Mesenchymal stem cell (in vitro differentiated cells and primary cell): Measurements from ENCODE around the gene MARK4.

Experiments
- DNase-seq: peaks from one replicate; pipeline ENCODE4 v3.0.0-alpha.2; 2013
- H2AFZ ChIP-seq: one replicate; pipeline ENCODE4 v1.6.1; 2013; ENCODE audit warnings: low read depth, mild to moderate bottlenecking, control low read depth, inconsistent platforms, low read length, moderate library complexity
- H2AK5ac ChIP-seq: 2 replicates; pipeline ENCODE4 v1.6.1; 2013; ENCODE audit warnings: low read length, moderate library complexity, mild to moderate bottlenecking, inconsistent platforms; ENCODE audit not compliant: severe bottlenecking
- H2BK120ac ChIP-seq: one replicate; pipeline ENCODE4 v1.6.1; 2013; ENCODE audit warnings: low read depth, mild to moderate bottlenecking, inconsistent platforms, low read length, moderate library complexity
- H2BK12ac ChIP-seq, 2 experiments: one replicate each; pipeline ENCODE4 v1.6.1; 2013; ENCODE audit warnings: inconsistent platforms in 2 of 2, low read length in 2 of 2, mild to moderate bottlenecking in 2 of 2, moderate library complexity in 2 of 2, control low read depth in 1 of 2
- H2BK15ac ChIP-seq: one replicate; pipeline ENCODE4 v1.6.1; 2013; ENCODE audit warnings: mild to moderate bottlenecking, low read depth, inconsistent platforms; ENCODE audit not compliant: poor library complexity, severe bottlenecking
- H2BK5ac ChIP-seq: 2 replicates; pipeline ENCODE4 v1.6.1; 2013; ENCODE audit warnings: low read depth, mild to moderate bottlenecking, low read length, control low read depth, inconsistent platforms; ENCODE audit not compliant: poor library complexity, severe bottlenecking
- H3K14ac ChIP-seq, 2 experiments: one replicate each; pipeline ENCODE4 v1.6.1; 2013; ENCODE audit warnings: inconsistent platforms in 2 of 2, low read length in 2 of 2, control low read depth in 1 of 2, mild to moderate bottlenecking in 1 of 2, moderate library complexity in 1 of 2
- H3K18ac ChIP-seq, 2 experiments: one replicate each; pipeline ENCODE4 v1.6.1; 2013; ENCODE audit warnings: inconsistent platforms in 2 of 2, low read length in 2 of 2, control low read depth in 1 of 2, low read depth in 1 of 2, mild to moderate bottlenecking in 1 of 2
- H3K23ac ChIP-seq, 2 experiments: one replicate each; pipeline ENCODE4 v1.6.1; 2013; ENCODE audit warnings: inconsistent platforms in 2 of 2, low read length in 2 of 2, mild to moderate bottlenecking in 2 of 2, moderate library complexity in 2 of 2, control low read depth in 1 of 2
- H3K27ac ChIP-seq: 2 replicates; pipeline ENCODE4 v1.5.1; 2013; ENCODE audit warnings: mild to moderate bottlenecking, moderate library complexity, low read length, control low read depth, inconsistent platforms; ENCODE audit not compliant: poor library complexity, severe bottlenecking
- H3K27me3 ChIP-seq, 2 experiments: 2 replicates each; pipeline versions ENCODE4 v1.6.1 to v1.7.0; 2013; ENCODE audit warnings: low read length in 2 of 2, mild to moderate bottlenecking in 2 of 2, moderate library complexity in 2 of 2, control low read depth in 1 of 2, inconsistent platforms in 1 of 2; ENCODE audit not compliant: control insufficient read depth in 1 of 2, insufficient read depth in 1 of 2
- H3K36me3 ChIP-seq, 2 experiments: 2 replicates each; pipeline versions ENCODE4 v1.6.1 to v1.7.0; 2013; ENCODE audit warnings: low read length in 2 of 2, control low read depth in 1 of 2, inconsistent platforms in 1 of 2, low read depth in 1 of 2, mild to moderate bottlenecking in 1 of 2; ENCODE audit not compliant: insufficient read depth in 2 of 2, control insufficient read depth in 1 of 2
- H3K4ac ChIP-seq, 2 experiments: one replicate each; pipeline ENCODE4 v1.6.1; 2013; ENCODE audit warnings: inconsistent platforms in 2 of 2, low read length in 2 of 2, mild to moderate bottlenecking in 2 of 2, moderate library complexity in 2 of 2, control low read depth in 1 of 2, low read depth in 1 of 2
- H3K4me1 ChIP-seq: 2 replicates; pipeline ENCODE4 v1.6.1; 2013; ENCODE audit warnings: low read depth, low read length, control low read depth; ENCODE audit not compliant: control insufficient read depth, insufficient read depth
- H3K4me2 ChIP-seq: 2 replicates; pipeline ENCODE4 v1.6.1; 2013; ENCODE audit warnings: low read length, mild to moderate bottlenecking, inconsistent platforms; ENCODE audit not compliant: poor library complexity, severe bottlenecking
- H3K4me3 ChIP-seq, 2 experiments: 2 replicates each; pipeline versions ENCODE4 v1.5.1 to v1.7.0; 2013; ENCODE audit warnings: low read length in 2 of 2, mild to moderate bottlenecking in 2 of 2, control low read depth in 1 of 2, low read depth in 1 of 2; ENCODE audit not compliant: insufficient read depth in 1 of 2
- H3K79me1 ChIP-seq: replicated peaks from 2 replicates; pipeline ENCODE4 v1.6.1; 2013; ENCODE audit warnings: mild to moderate bottlenecking, control low read depth, low read length, inconsistent platforms; ENCODE audit not compliant: poor library complexity, severe bottlenecking
- H3K9ac ChIP-seq: 2 replicates; pipeline ENCODE4 v1.7.0; 2013; ENCODE audit warnings: mild to moderate bottlenecking, low read length, moderate library complexity
- H3K9me3 ChIP-seq: 2 replicates; pipeline ENCODE4 v1.7.0; 2013; ENCODE audit warnings: mild to moderate bottlenecking, low read length; ENCODE audit not compliant: control insufficient read depth
- H4K8ac ChIP-seq: one replicate; pipeline ENCODE4 v1.6.1; 2013; ENCODE audit warnings: inconsistent platforms, mild to moderate bottlenecking, low read length, moderate library complexity
- H4K91ac ChIP-seq: one replicate; pipeline ENCODE4 v1.6.1; 2013; ENCODE audit warnings: mild to moderate bottlenecking, low read length, inconsistent platforms
- WGBS: methylation state at CpG from one replicate; pipeline ENCODE4 v1.1.7; 2013; ENCODE audit warnings: mixed read lengths; 5-methylcytosine and 5-hydroxymethylcytosine counted together

The MARK4 gene

GRCh38 chr19:45243144-45243732, 7.8 kb upstream of the MARK4 start:
- Histone ChIP-seq H3K4ac (no peak overlapping the region), H2BK5ac (no peak overlapping the region), H3K4me1 (peaks cover 2% of the 10 kb centered on the region), H3K36me3 (no peaks in the 10 kb centered on the region), H2BK12ac (no peak overlapping the region), H3K18ac (no peak overlapping the region), H3K4me2 (no peak overlapping the region), H3K14ac (no peak overlapping the region), H3K4me3 (no peak overlapping the region), H3K79me1 (no peaks in the 10 kb centered on the region), H2AFZ (no peak overlapping the region), H2AK5ac (no peak overlapping the region), H3K23ac (no peak overlapping the region), H4K8ac (no peak overlapping the region), H2BK120ac (no peak overlapping the region), H3K27ac (no peak overlapping the region), H3K9me3 (no peaks in the 10 kb centered on the region), H4K91ac (no peak overlapping the region), H3K9ac (no peak overlapping the region), H3K27me3 (peaks cover 20 to 29% of the 10 kb centered on the region in 2 experiments), H2BK15ac (no peak overlapping the region)
- 83% methylated on average over 13 of the region's 13 CpGs for WGBS
- DNase-seq, result no peak

GRCh38 chr19:45244133-45244794, 6.8 kb upstream of the MARK4 start:
- no peak overlapping the region for H3K4me3 ChIP-seq
- H3K4me1 ChIP-seq, result peaks cover 6% of the 10 kb centered on the region
- H2BK15ac ChIP-seq, result no peak overlapping the region
- H2AK5ac ChIP-seq, result no peak overlapping the region
- H3K18ac ChIP-seq, result peak overlapping the region in 1 of 2 experiments; percentile 16
- no peak overlapping the region for H3K23ac ChIP-seq
- no peak overlapping the region for H4K8ac ChIP-seq
- H2BK12ac ChIP-seq, result no peak overlapping the region
- H3K36me3 ChIP-seq, result no peaks in the 10 kb centered on the region
- H3K14ac ChIP-seq, result peak overlapping the region in 1 of 2 experiments; percentile 2
- no peak overlapping the region for H2BK120ac ChIP-seq
- H3K9ac ChIP-seq, result no peak overlapping the region
- H4K91ac ChIP-seq, result peak overlapping the region; percentile 34
- 47% methylated on average over 15 of the region's 15 CpGs for WGBS
- no peak overlapping the region for H2BK5ac ChIP-seq
- peak overlapping the region in 1 of 2 experiments; percentile 5 for H3K4ac ChIP-seq
- H3K9me3 ChIP-seq, result no peaks in the 10 kb centered on the region
- peaks cover 20 to 25% of the 10 kb centered on the region in 2 experiments for H3K27me3 ChIP-seq
- H3K79me1 ChIP-seq, result no peaks in the 10 kb centered on the region
- no peak overlapping the region for H3K27ac ChIP-seq
- no peak overlapping the region for H2AFZ ChIP-seq
- DNase-seq, result no peak
- no peak overlapping the region for H3K4me2 ChIP-seq

GRCh38 chr19:45245334-45245787, 5.7 kb upstream of the MARK4 start, which contains the start of gene EXOC3L2:
TSS of gene EXOC3L2 (minus strand) at chr19:45245407. CDS start at chr19:45239045, 6,362 bp downstream.
- no peaks in the 10 kb centered on the region for H3K79me1 ChIP-seq
- peak within 1 kb of the TSS; percentile 85 for H2BK15ac ChIP-seq
- H3K9ac ChIP-seq, result no peak within 1 kb of the TSS
- peak within 1 kb of the TSS; percentile 50 to 82 for H3K18ac ChIP-seq
- peak within 1 kb of the TSS; percentile 34 for H4K91ac ChIP-seq
- no peak for DNase-seq
- H2AFZ ChIP-seq, result no peak within 1 kb of the TSS
- peaks cover 24 to 25% of the 10 kb centered on the region in 2 experiments for H3K27me3 ChIP-seq
- H3K27ac ChIP-seq, result no peak within 1 kb of the TSS
- no peak within 1 kb of the TSS for H2AK5ac ChIP-seq
- no peak within 1 kb of the TSS for H3K4me2 ChIP-seq
- H4K8ac ChIP-seq, result peak within 1 kb of the TSS; percentile 47
- no peak within 1 kb of the TSS for H2BK5ac ChIP-seq
- no peak within 1 kb of the TSS for H3K4me3 ChIP-seq
- peak within 1 kb of the TSS in 1 of 2 experiments; percentile 2 for H3K14ac ChIP-seq
- H3K4ac ChIP-seq, result peak within 1 kb of the TSS; percentile 5 to 34
- H2BK12ac ChIP-seq, result peak within 1 kb of the TSS in 1 of 2 experiments; percentile 51
- H3K23ac ChIP-seq, result no peak within 1 kb of the TSS
- H2BK120ac ChIP-seq, result no peak within 1 kb of the TSS
- H3K36me3 ChIP-seq, result no peaks in the 10 kb centered on the region
- H3K9me3 ChIP-seq, result no peaks in the 10 kb centered on the region
- WGBS, result 27% methylated on average over 14 of the region's 17 CpGs
- H3K4me1 ChIP-seq, result peaks cover 9% of the 10 kb centered on the region

GRCh38 chr19:45245826-45246225, 5.2 kb upstream of the MARK4 start:
- WGBS, result 61% methylated on average over 4 of the region's 4 CpGs
- Histone ChIP-seq H3K23ac (no peak overlapping the region), H2BK15ac (peak overlapping the region; percentile 74), H3K9me3 (no peaks in the 10 kb centered on the region), H3K79me1 (no peaks in the 10 kb centered on the region), H3K36me3 (no peaks in the 10 kb centered on the region), H4K8ac (peak overlapping the region; percentile 47), H3K27me3 (peaks cover 24 to 25% of the 10 kb centered on the region in 2 experiments), H3K4ac (no peak overlapping the region), H2BK120ac (no peak overlapping the region), H2AFZ (no peak overlapping the region), H4K91ac (no peak overlapping the region), H2BK12ac (no peak overlapping the region), H3K9ac (no peak overlapping the region), H3K14ac (no peak overlapping the region), H3K18ac (peak overlapping the region in 1 of 2 experiments; percentile 82), H3K4me2 (no peak overlapping the region), H3K27ac (no peak overlapping the region), H2BK5ac (no peak overlapping the region), H3K4me1 (peaks cover 12% of the 10 kb centered on the region), H3K4me3 (no peak overlapping the region), H2AK5ac (no peak overlapping the region)
- no peak for DNase-seq
